Liver (tissue), 9 donors: Measurements from ENCODE around the gene UQCRC1. TPM values are rescaled to one million over a fixed set of nuclear protein-coding genes. Genes with fewer than 3 reads are reported as not detected.

Experiments used
- DNase-seq: peaks from one replicate; pipeline ENCODE4 v3.0.0-alpha.2; 2017; ENCODE audit warnings: low spot score
- H3K27ac ChIP-seq, 2 donors: one replicate each; pipeline ENCODE4 v1.7.0; 2013; ENCODE audit warnings: inconsistent platforms in 2 of 2, low read length in 2 of 2, control low read depth in 1 of 2, low read depth in 1 of 2, mild to moderate bottlenecking in 1 of 2
- H3K27me3 ChIP-seq, 4 donors: one replicate each; pipeline versions ENCODE4 v1.6.1 to v1.7.0; 2013; ENCODE audit warnings: low read length in 3 of 4, inconsistent platforms in 1 of 4, mild to moderate bottlenecking in 1 of 4, moderate library complexity in 1 of 4; ENCODE audit not compliant: control insufficient read depth in 4 of 4, insufficient read depth in 4 of 4
- H3K36me3 ChIP-seq, 4 donors: one replicate each; pipeline versions ENCODE4 v1.6.1 to v1.7.0; 2013; ENCODE audit warnings: low read length in 3 of 4, mild to moderate bottlenecking in 3 of 4, low read depth in 1 of 4, moderate library complexity in 1 of 4; ENCODE audit not compliant: control insufficient read depth in 4 of 4, insufficient read depth in 3 of 4
- H3K4me1 ChIP-seq, 4 donors: one replicate each; pipeline versions ENCODE4 v1.6.1 to v1.7.0; 2013; ENCODE audit warnings: low read length in 3 of 4, mild to moderate bottlenecking in 3 of 4, moderate library complexity in 1 of 4; ENCODE audit not compliant: control insufficient read depth in 4 of 4, insufficient read depth in 4 of 4
- H3K4me3 ChIP-seq, 3 donors: one replicate each; pipeline versions ENCODE4 v1.6.1 to v1.7.0; 2013; ENCODE audit warnings: low read length in 3 of 3, control low read depth in 1 of 3, low read depth in 1 of 3, mild to moderate bottlenecking in 1 of 3
- H3K9ac ChIP-seq, 2 donors: one replicate each; pipeline ENCODE4 v1.7.0; 2013; ENCODE audit warnings: low read length in 2 of 2, mild to moderate bottlenecking in 2 of 2, moderate library complexity in 2 of 2, control low read depth in 1 of 2, low read depth in 1 of 2
- H3K9me3 ChIP-seq, 4 donors: one replicate each; pipeline versions ENCODE4 v1.6.1 to v1.7.0; 2013; ENCODE audit warnings: low read length in 3 of 4; ENCODE audit not compliant: control insufficient read depth in 4 of 4
- ATF3 ChIP-seq: IDR thresholded peaks from 2 replicates; pipeline ENCODE4 v1.6.1; 2016; ENCODE audit warnings: antibody characterized with exemption
- CTCF ChIP-seq: fragments of 150-350 bp; IDR thresholded peaks from 2 replicates; pipeline ENCODE4 v1.5.1; 2017; ENCODE audit warnings: improper control_type of control experiment, low read depth, low read length; ENCODE audit not compliant: missing input control
- EGR1 ChIP-seq, 2 donors: IDR thresholded peaks; 2 replicates each; pipeline ENCODE4 v1.6.1; 2016 to 2018; ENCODE audit warnings: antibody characterized with exemption in 2 of 2, low read depth in 2 of 2
- FOXA1 ChIP-seq: IDR thresholded peaks from 2 replicates; pipeline ENCODE4 v1.6.1; 2016; ENCODE audit warnings: antibody characterized with exemption
- FOXA2 ChIP-seq: IDR thresholded peaks from 2 replicates; pipeline ENCODE4 v1.6.1; 2016; ENCODE audit warnings: antibody characterized with exemption
- GABPA ChIP-seq, 2 donors: IDR thresholded peaks in 1 of 2; conservative IDR thresholded peaks in 1 of 2; 2 replicates each; pipeline ENCODE4 v1.6.1; 2016; ENCODE audit warnings: antibody characterized with exemption in 2 of 2, mild to moderate bottlenecking in 1 of 2, moderate library complexity in 1 of 2
- HNF4A ChIP-seq, 2 donors: conservative IDR thresholded peaks; 2 replicates each; pipeline ENCODE4 v1.6.1; 2016; ENCODE audit warnings: antibody characterized with exemption in 2 of 2, mild to moderate bottlenecking in 2 of 2
- HNF4G ChIP-seq: IDR thresholded peaks from 2 replicates; pipeline ENCODE4 v1.6.1; 2016; ENCODE audit warnings: antibody characterized with exemption
- JUND ChIP-seq, 2 donors: IDR thresholded peaks; 2 replicates each; pipeline ENCODE4 v1.6.1; 2016; ENCODE audit warnings: antibody characterized with exemption in 2 of 2
- MAX ChIP-seq: IDR thresholded peaks from 2 replicates; pipeline ENCODE4 v1.6.1; 2016; ENCODE audit warnings: antibody characterized with exemption
- NR2F2 ChIP-seq: IDR thresholded peaks from 2 replicates; pipeline ENCODE4 v1.6.1; 2016; ENCODE audit warnings: antibody characterized with exemption
- RAD21 ChIP-seq, 2 donors: IDR thresholded peaks; 2 replicates each; pipeline ENCODE4 v1.6.1; 2016; ENCODE audit warnings: antibody characterized with exemption in 2 of 2, mild to moderate bottlenecking in 2 of 2
- REST ChIP-seq: IDR thresholded peaks from 2 replicates; pipeline ENCODE4 v1.6.1; 2016; ENCODE audit warnings: antibody characterized with exemption, mild to moderate bottlenecking
- RXRA ChIP-seq, 2 donors: IDR thresholded peaks; 2 replicates each; pipeline ENCODE4 v1.6.1; 2017 to 2018; ENCODE audit warnings: antibody characterized with exemption in 2 of 2, mild to moderate bottlenecking in 1 of 2
- SP1 ChIP-seq: IDR thresholded peaks from 2 replicates; pipeline ENCODE4 v1.6.1; 2018; ENCODE audit warnings: antibody characterized with exemption, mild to moderate bottlenecking
- TAF1 ChIP-seq: conservative IDR thresholded peaks from 2 replicates; pipeline ENCODE4 v1.6.1; 2016; ENCODE audit warnings: antibody characterized with exemption, mild to moderate bottlenecking
- YY1 ChIP-seq: IDR thresholded peaks from 2 replicates; pipeline ENCODE4 v1.6.1; 2016; ENCODE audit warnings: antibody characterized with exemption, mild to moderate bottlenecking
- ZBTB33 ChIP-seq: IDR thresholded peaks from 2 replicates; pipeline ENCODE4 v1.6.1; 2016; ENCODE audit warnings: antibody characterized with exemption
- WGBS: extraction: QIAGEN DNeasy Blood & Tissue Kit; methylation state at CpG from one replicate; pipeline ENCODE4 v1.1.7; 2013; 5-methylcytosine and 5-hydroxymethylcytosine counted together
- polyA plus RNA-seq, 2 donors: library from polyadenylated mRNA; stranded (reverse) in 1 of 2; unstranded in 1 of 2; fragments of 200-250 nt in 1 of 2; fragments of >200 nt in 1 of 2; fragmentation: Nextera tagmentation in 1 of 2; extraction: Ambion mirVana in 1 of 2; gene quantifications; one replicate each; pipeline versions ENCODE4 v1.2.1 to v1.2.3, GENCODE V29; 2013 to 2015
- total RNA-seq, 2 donors: library from RNA; depleted of rRNA; stranded (reverse); fragments of >200 nt; gene quantifications; one replicate each; pipeline ENCODE4 v1.2.3, GENCODE V29; 2014
- donor health status: healthy.
- donor health status: healthy.
- donor health status: healthy.
- donor health status: healthy.
- donor health status: healthy.

The UQCRC1 gene
- total and polyA plus RNA-seq, 4 donors = 153 to 373 (median 289) TPM

- TF ChIP-seq CTCF (no peak), EGR1 (IDR thresholded peaks at IDR 0.05; ENCODE audit: low read depth in 2 of 2) (no peak), FOXA2 (no peak), NR2F2 (no peak)
Observed at GRCh38 chr3:48555231-48555948, 54.1 kb downstream of the UQCRC1 start (continued).

GRCh38 chr3:48553886-48554845 is 55.3 kb downstream of the UQCRC1 start:
- H3K4me1 ChIP-seq = peaks cover 6 to 25% (median 11%) of the 10 kb centered on the region in 4 donors
- no peak for DNase-seq
- no peak overlapping the region for H3K9ac ChIP-seq
- no peaks in the 10 kb centered on the region for H3K36me3 ChIP-seq
- WGBS = 91% methylated on average over 14 of the region's 14 CpGs
- H3K4me3 ChIP-seq = no peak overlapping the region
- no peaks in the 10 kb centered on the region for H3K27me3 ChIP-seq
- TF ChIP-seq ATF3 = no peak
- TF ChIP-seq YY1 = no peak
- TF ChIP-seq HNF4A (conservative IDR thresholded peaks at IDR 0.05) = no peak
- TF ChIP-seq FOXA2 = no peak
- TF ChIP-seq RXRA (IDR thresholded peaks at IDR 0.05) = no peak
- TF ChIP-seq REST = no peak
- H3K9me3 ChIP-seq = no peaks in the 10 kb centered on the region
- no peak overlapping the region for H3K27ac ChIP-seq

GRCh38 chr3:48553361-48553760 is 56.1 kb downstream of the UQCRC1 start:
- Histone ChIP-seq H3K4me1 (peaks cover 6 to 21% (median 11%) of the 10 kb centered on the region in 4 donors), H3K9ac (no peak overlapping the region)
- TF ChIP-seq NR2F2 (no peak), EGR1 (IDR thresholded peaks at IDR 0.05; ENCODE audit: low read depth in 2 of 2) (no peak), JUND (IDR thresholded peaks at IDR 0.05) (no peak), HNF4G (no peak), ZBTB33 (no peak), RXRA (IDR thresholded peaks at IDR 0.05) (no peak), MAX (no peak), GABPA (IDR thresholded peaks at IDR 0.05 in 1 of 2, conservative IDR thresholded peaks at IDR 0.05 in 1 of 2) (no peak), CTCF (no peak), TAF1 (no peak), RAD21 (IDR thresholded peaks at IDR 0.05) (no peak), YY1 (no peak), FOXA1 (no peak), HNF4A (conservative IDR thresholded peaks at IDR 0.05) (no peak), SP1 (no peak)

More at GRCh38 chr3:48553361-48553760, 56.1 kb downstream of the UQCRC1 start:
- Histone ChIP-seq H3K36me3 (no peaks in the 10 kb centered on the region), H3K4me3 (no peak overlapping the region), H3K9me3 (no peaks in the 10 kb centered on the region), H3K27me3 (no peaks in the 10 kb centered on the region), H3K27ac (no peak overlapping the region)
- DNase-seq = no peak
- 86% methylated on average over 5 of the region's 5 CpGs for WGBS
